Measurements from ENCODE around the gene KRT76.

The KRT76 gene

DNA sequence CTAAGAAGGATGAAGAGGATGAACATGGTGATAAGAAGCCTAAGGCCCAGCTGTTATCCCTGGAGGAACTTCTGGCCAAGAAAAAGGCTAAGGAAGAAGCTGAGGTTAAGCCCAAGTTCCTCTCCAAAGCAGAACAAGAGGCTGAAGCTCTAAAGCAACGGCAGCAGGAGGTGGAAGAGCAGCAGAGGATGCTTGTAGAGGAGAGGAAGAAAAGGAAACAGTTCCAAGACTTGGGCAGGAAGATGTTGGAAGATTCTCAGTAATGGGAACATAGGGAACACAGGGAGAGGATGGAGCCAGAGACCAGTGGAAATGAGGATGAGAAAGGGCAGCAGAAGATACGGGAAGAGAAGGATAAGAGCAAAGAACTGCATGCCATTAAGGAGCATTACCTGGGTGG lies 46.4 kb downstream of the KRT76 start:
- no peak for DNase-seq (ENCODE audit: low read depth in 2 of 2)

DNA sequence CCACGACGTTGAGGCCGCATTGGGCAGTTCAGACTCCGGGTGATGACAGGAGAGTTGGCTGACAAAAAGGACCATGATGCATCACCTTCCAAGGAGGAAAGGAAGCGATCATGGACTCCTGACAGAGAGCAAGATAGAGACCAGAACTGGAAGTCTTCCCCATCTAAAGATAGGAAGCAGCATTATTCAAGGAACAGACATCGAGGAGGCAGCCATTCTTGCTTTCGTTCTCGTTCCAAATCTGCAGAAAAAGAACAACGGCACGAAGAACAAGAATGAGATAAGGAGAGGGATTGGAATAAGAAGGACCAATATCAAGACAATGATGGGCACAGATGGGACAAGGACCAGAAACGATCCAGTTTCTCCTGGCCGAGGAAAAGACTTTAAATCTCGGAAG lies 46.8 kb downstream of the KRT76 start:
- no peak for DNase-seq (ENCODE audit: low read depth in 2 of 2)

DNA sequence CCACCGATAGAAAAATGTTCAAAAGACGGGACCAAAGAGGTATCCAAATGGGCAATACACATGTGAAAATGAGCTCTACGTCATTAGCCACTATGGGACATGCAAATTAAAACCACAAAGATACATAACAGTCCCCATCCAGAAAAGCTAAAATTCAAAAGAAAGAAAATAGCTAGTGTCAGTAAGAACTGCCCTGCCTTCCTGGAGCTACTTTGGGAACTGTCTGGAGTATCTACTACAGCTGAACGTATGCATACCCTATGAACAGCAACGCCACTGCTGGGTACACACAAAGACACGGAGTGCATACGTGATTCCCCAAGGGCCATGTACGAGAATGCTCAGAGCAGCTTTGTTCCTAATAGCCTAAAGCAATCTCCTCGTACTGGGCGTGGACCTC lies 48.0 kb downstream of the KRT76 start:
- no peak for DNase-seq (ENCODE audit: low read depth in 2 of 2)

DNA sequence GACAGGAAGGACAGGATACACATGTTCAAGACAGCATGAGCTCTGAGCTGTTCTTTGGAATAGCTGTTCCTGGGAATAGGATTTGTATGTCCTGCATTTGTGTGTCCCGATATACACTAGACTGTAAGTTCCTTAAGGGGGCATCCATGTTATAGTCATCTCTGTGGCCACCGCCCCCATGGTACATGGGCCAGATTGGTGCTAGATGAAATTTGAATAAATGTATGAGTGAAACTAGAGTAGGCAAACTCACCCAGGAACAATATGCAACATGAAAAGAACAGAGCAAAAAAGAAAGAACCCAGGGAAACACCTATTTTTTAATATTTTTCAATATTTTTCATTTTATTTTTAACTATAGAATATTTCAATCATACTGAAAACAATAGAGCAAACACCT lies 48.8 kb downstream of the KRT76 start:
- DNase-seq (ENCODE audit: low read depth in 2 of 2) = no peak

DNA sequence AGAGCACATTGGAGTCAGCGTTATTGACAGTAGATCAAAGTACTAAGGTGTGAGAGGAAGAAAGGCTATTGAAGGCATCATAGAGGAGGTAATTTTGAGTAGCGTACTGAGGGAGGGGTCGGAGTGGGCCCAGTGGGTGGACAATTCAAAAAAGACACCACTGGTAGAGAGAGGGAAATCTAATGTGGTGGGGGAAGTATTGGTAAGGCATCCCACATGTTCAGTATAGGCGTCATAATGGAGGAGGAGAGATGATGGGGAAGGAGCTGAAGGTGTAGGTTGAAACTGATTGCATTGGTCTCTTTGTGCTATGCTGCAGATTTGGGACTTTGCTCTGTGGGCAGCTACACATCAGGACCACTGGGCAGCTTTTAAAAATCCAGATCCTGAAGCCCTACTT lies 50.1 kb downstream of the KRT76 start:
- DNase-seq (ENCODE audit: low read depth in 2 of 2) = no peak

DNA sequence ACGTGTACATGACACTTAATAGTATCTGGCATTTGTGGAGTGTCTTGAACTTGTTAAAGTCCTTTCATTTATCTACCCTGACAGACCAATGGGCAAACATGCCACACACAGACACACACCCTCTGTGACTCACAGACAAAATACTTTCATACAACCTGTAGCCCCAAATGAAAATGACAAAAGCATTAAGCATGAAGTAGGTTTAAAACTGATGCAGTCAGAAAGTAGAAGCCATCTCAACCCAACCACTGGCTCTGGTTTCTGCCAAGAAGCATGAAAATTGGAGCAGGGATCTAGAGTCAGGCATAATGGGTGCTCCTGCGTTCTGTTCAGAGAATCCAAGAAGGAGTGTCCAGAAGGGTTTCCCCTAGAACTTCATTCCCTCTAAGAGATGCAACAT lies 50.7 kb downstream of the KRT76 start:
- no peak for DNase-seq (ENCODE audit: low read depth in 2 of 2)

DNA sequence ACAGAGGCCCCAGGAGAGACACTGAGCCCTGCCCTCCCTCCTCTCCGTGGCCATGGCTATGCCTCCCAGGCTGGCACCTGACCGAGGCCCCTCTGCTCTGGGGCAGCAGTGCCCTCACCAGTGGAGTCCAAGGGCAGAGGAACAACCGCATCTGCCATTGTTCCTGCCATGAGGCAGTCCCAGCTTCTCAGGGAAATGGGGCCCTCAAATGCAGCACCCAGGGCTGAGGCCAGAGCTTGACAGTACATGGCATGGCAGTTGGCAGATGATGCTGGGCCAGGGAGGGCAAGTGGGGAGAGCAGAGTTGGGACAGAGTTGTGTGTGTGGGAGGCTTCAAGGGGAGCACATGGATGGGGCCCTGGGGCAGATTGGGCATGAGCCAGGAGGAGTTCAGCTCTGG lies 52.8 kb downstream of the KRT76 start:
- DNase-seq (ENCODE audit: low read depth in 2 of 2) = no peak

DNA sequence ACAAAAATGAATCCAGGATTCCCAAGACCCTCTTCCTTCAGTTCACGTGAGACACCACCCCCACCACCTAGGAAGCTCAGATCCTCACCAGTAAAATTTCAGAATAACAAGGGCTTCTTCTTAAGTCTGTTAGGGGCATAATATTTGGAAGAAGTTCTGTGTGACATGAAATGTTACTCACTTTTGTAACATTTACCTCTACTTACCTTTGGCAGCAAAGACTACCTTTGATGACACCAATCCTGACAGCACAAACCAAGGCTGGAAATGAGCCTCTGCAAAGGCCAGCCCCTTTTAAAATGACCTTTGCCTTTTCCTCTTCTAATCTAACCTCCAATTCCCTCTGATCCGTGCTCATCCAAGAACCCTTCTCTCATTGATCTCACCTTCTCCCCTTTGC lies 54.5 kb downstream of the KRT76 start:
- DNase-seq (ENCODE audit: low read depth in 2 of 2) = no peak

DNA sequence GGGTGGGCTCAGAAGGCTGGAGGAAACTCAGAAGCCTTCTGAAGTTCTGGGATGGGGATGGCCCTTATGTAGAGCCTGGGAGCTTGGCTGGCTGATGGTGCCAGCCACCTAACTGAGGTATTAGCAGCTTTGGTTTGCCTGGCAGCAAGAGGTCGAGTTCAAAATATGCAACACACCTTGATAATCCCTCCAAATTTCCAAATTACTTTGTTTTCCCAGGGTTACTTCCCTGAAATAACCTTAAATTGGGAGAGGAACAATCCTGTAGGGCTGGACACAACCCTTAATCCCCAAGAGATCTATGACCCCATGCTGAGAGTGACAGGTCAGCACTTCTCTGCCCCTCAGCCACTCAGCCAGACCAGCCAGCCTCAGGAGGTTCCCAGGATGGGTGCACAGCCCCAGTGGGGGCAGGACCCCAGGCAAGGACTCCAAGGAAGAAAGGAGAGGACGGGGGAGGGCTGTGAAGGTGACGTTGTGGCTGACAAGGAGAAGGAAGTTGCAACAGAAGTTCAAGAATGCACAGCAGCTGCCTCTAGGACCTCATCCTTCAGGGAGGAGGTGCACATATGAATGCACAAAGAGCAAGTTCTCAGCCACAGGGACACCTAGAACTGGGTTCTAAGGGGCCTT lies 55.2 kb downstream of the KRT76 start:
- no peak for DNase-seq (ENCODE audit: low read depth in 2 of 2)

DNA sequence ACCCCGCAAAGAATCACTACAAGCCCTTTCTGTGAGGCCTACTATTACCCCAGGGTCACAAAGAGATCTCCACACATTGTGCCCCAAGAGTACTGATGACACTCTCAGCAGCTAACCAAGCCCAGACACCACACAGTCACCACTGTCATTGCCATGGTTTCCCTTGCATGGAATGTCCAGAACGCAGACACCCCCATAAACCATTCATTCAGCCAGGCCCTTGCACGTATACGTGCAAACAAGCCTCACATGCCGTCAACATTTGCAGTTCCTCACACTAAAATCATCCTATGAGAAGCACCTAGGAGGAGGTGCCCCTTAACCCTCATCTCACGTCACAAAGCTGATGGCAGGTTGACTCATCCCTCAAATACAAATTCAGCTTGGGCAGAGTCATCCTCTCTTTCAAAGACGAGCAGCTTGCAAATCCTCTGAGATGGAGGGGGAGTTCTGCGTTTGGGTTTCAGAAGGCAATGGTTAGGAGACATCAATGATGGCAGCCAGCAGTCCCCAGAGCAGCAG lies 56.7 kb downstream of the KRT76 start:
- no peak for DNase-seq (ENCODE audit: low read depth in 2 of 2)
